Measurements from ENCODE around the gene RPLP2.
A peak's percentile ranks its signal among the peaks of the same experiment; 100 is the strongest.

Gene RPLP2

GRCh38 chr11:818396-819128, 8.8 kb downstream of the RPLP2 start, which contains the start of gene PNPLA2:
Gene PNPLA2 (plus strand): TSS chr11:818914. CDS start chr11:819719, 805 bp downstream.
- peak within 1 kb of the TSS; percentile 83 for H3K4me3 ChIP-seq (ENCODE audit: low read depth, low read length)
- TF ChIP-seq, protein P1, sequence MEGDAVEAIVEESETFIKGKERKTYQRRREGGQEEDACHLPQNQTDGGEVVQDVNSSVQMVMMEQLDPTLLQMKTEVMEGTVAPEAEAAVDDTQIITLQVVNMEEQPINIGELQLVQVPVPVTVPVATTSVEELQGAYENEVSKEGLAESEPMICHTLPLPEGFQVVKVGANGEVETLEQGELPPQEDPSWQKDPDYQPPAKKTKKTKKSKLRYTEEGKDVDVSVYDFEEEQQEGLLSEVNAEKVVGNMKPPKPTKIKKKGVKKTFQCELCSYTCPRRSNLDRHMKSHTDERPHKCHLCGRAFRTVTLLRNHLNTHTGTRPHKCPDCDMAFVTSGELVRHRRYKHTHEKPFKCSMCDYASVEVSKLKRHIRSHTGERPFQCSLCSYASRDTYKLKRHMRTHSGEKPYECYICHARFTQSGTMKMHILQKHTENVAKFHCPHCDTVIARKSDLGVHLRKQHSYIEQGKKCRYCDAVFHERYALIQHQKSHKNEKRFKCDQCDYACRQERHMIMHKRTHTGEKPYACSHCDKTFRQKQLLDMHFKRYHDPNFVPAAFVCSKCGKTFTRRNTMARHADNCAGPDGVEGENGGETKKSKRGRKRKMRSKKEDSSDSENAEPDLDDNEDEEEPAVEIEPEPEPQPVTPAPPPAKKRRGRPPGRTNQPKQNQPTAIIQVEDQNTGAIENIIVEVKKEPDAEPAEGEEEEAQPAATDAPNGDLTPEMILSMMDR (IDR thresholded peaks at IDR 0.05; ENCODE audit: borderline replicate concordance, insufficient read depth, low read depth, low read length): no peak

GRCh38 chr11:819129-819931, 9.6 kb downstream of the RPLP2 start:
- TF ChIP-seq, protein P1 (IDR thresholded peaks at IDR 0.05; ENCODE audit: borderline replicate concordance, insufficient read depth, low read depth, low read length): 0 out of 2 replicates have a peak, but pooled peaks have one; percentile 17
- H3K4me3 ChIP-seq (ENCODE audit: low read depth, low read length): peak overlapping the region; percentile 83

- TF ChIP-seq, protein P1 (IDR thresholded peaks at IDR 0.05; ENCODE audit: borderline replicate concordance, insufficient read depth, low read depth, low read length): no peak
- H3K4me3 ChIP-seq (ENCODE audit: low read depth, low read length): peak overlapping the region; percentile 83
Measured at GRCh38 chr11:819943-820649, 10.3 kb downstream of the RPLP2 start.

GRCh38 chr11:820655-821511, 11.1 kb downstream of the RPLP2 start:
- peak overlapping the region; percentile 83 for H3K4me3 ChIP-seq (ENCODE audit: low read depth, low read length)
- TF ChIP-seq, protein P1 (IDR thresholded peaks at IDR 0.05; ENCODE audit: borderline replicate concordance, insufficient read depth, low read depth, low read length): no peak

GRCh38 chr11:821512-822371, 12.0 kb downstream of the RPLP2 start:
- no peak overlapping the region for H3K4me3 ChIP-seq (ENCODE audit: low read depth, low read length)
- TF ChIP-seq, protein P1 (IDR thresholded peaks at IDR 0.05; ENCODE audit: borderline replicate concordance, insufficient read depth, low read depth, low read length): no peak
